Measurements from ENCODE around the gene DDX6. TPM values are rescaled to one million over a fixed set of nuclear protein-coding genes. Genes with fewer than 3 reads are reported as not detected.

DDX6 gene
- total RNA-seq, 2 experiments from 2014 or later = 155 to 158 TPM

- ChIA-PET POLR2A (interaction anchor here (0.8 to 2.4 kb wide), 3 partner anchors 12 to 48 kb away, joined by 3 to 11 read pairs (median 3); partner anchors contain the start of gene DDX6), CTCF (no interaction called here)
- ATAC-seq (no peak), DNase-seq (no peak)
- no peak for TF ChIP-seq CTCF (IDR thresholded peaks at IDR 0.05)
- H3K27ac Mint-ChIP-seq = no peak overlapping the region
- H3K4me1 Mint-ChIP-seq (ENCODE audit: low read depth) = peaks cover 10% of the 10 kb centered on the region
- no peak overlapping the region for H3K4me3 Mint-ChIP-seq
- no peaks in the 10 kb centered on the region for H3K9me3 Mint-ChIP-seq
- intact Hi-C loops (cut with micrococcal nuclease) = no loop called here
- H3K27me3 Mint-ChIP-seq = no peaks in the 10 kb centered on the region
- no peaks in the 10 kb centered on the region for H3K36me3 Mint-ChIP-seq (ENCODE audit: low read depth)
Observed at GRCh38 chr11:118804094-118804493, 13.1 kb upstream of the DDX6 start.

- intact Hi-C loops (cut with micrococcal nuclease) = no loop called here
- Mint-ChIP-seq H3K36me3 (ENCODE audit: low read depth) (no peaks in the 10 kb centered on the region), H3K27ac (no peak overlapping the region), H3K27me3 (no peaks in the 10 kb centered on the region), H3K4me1 (ENCODE audit: low read depth) (no peaks in the 10 kb centered on the region), H3K9me3 (no peaks in the 10 kb centered on the region), H3K4me3 (no peak overlapping the region)
- TF ChIP-seq CTCF (IDR thresholded peaks at IDR 0.05) = no peak
- ChIA-PET POLR2A (interaction anchor here (0.7 to 1.1 kb wide), 2 partner anchors 10 to 42 kb away, joined by 3 read pairs; no protein-coding TSS in a partner anchor), CTCF (interaction anchor here (0.9 kb wide), 1 partner anchor 17 kb away, joined by 5 read pairs; no protein-coding TSS in a partner anchor)
- DNase-seq (no peak), ATAC-seq (no peak)
Observed at GRCh38 chr11:118799372-118799771, 8.4 kb upstream of the DDX6 start.

GRCh38 chr11:118797510-118797909, 6.5 kb upstream of the DDX6 start:
- POLR2A ChIA-PET = no interaction called here
- intact Hi-C loops (cut with micrococcal nuclease) = no loop called here

GRCh38 chr11:118792570-118793124, 1.7 kb upstream of the DDX6 start:
- POLR2A ChIA-PET = interaction anchor here (1.1 to 5.9 kb wide), 12 partner anchors 9 to 147 kb away, joined by 3 to 54 read pairs (median 15); no protein-coding TSS in a partner anchor
- peak overlapping the region; percentile 99 for H3K4me3 Mint-ChIP-seq
- H3K27me3 Mint-ChIP-seq = no peaks in the 10 kb centered on the region
- no peaks in the 10 kb centered on the region for H3K9me3 Mint-ChIP-seq
- peaks cover 14% of the 10 kb centered on the region for H3K36me3 Mint-ChIP-seq (ENCODE audit: low read depth)
- TF ChIP-seq CTCF (IDR thresholded peaks at IDR 0.05) = no peak
- peak overlapping the region; percentile 100 for H3K27ac Mint-ChIP-seq
- intact Hi-C loops (cut with micrococcal nuclease) = loop anchor here (5.0 kb wide), 2 partner anchors 85 to 135 kb away; partner anchors contain the start of gene BCL9L
- ATAC-seq (peak; percentile 67), DNase-seq (peak; percentile 84)
- CTCF ChIA-PET = interaction anchor here (0.7 to 5.8 kb wide), 17 partner anchors 9 to 198 kb away, joined by 3 to 28 read pairs (median 5); partner anchors contain the start of genes BCL9L and CXCR5
- peaks cover 7% of the 10 kb centered on the region for H3K4me1 Mint-ChIP-seq (ENCODE audit: low read depth)

More at GRCh38 chr11:118797510-118797909, 6.5 kb upstream of the DDX6 start:
- H3K27me3 Mint-ChIP-seq = no peaks in the 10 kb centered on the region
- peaks cover 7% of the 10 kb centered on the region for H3K4me1 Mint-ChIP-seq (ENCODE audit: low read depth)
- DNase-seq (no peak), ATAC-seq (no peak)
- H3K27ac Mint-ChIP-seq = no peak overlapping the region
- no peak for TF ChIP-seq CTCF (IDR thresholded peaks at IDR 0.05)
- no peaks in the 10 kb centered on the region for H3K36me3 Mint-ChIP-seq (ENCODE audit: low read depth)
- CTCF ChIA-PET = interaction anchor here (1.3 to 1.7 kb wide), 2 partner anchors 69 to 107 kb away, joined by 4 to 6 read pairs; no protein-coding TSS in a partner anchor
- no peaks in the 10 kb centered on the region for H3K9me3 Mint-ChIP-seq
- H3K4me3 Mint-ChIP-seq = no peak overlapping the region

Measured in activated CD8-positive, alpha-beta T cell treated with anti-CD3 and anti-CD28 coated beads for 36 hours (primary cell).